H1 (cell line): ENCODE results near the gene NUP42. TPM values are rescaled to one million over a fixed set of nuclear protein-coding genes. Genes with fewer than 3 reads are reported as not detected.

ENCODE experiments used
- E2F6 ChIP-seq: IDR thresholded peaks from 2 replicates; pipeline ENCODE4 v1.6.1; 2012; ENCODE audit warnings: inconsistent platforms
- SP1 ChIP-seq: IDR thresholded peaks from 2 replicates; pipeline ENCODE4 v1.6.1; 2011; ENCODE audit warnings: low read depth, low read length
- TCF12 ChIP-seq: IDR thresholded peaks from 2 replicates; pipeline ENCODE4 v1.6.1; 2011; ENCODE audit warnings: low read depth, mild to moderate bottlenecking, low read length
- YY1 ChIP-seq: IDR thresholded peaks from 2 replicates; pipeline ENCODE4 v1.6.1; 2011; ENCODE audit warnings: low read depth, mild to moderate bottlenecking, low read length
- polyA plus RNA-seq, 7 experiments: library from polyadenylated mRNA; depleted of rRNA in 3 of 7; stranded (reverse) in 5 of 7; unstranded in 2 of 7; fragments of >200 nt in 5 of 7; fragments of 200-250 nt in 2 of 7; gene quantifications; 1 replicate in 5 of 7; 2 replicates in 1 of 7; 4 replicates in 1 of 7; pipeline versions ENCODE4 v1.2.1 to v1.2.3, GENCODE V29; 2011 to 2013; ENCODE audit warnings: missing spikeins in 2 of 7, mixed read lengths in 2 of 7
- total RNA-seq: library from RNA; stranded (reverse); fragmentation: NEBNext Ultra II Directional; extraction: Animal tissue kit (Norgen Biotek cat#: 25700); gene quantifications from 2 replicates; pipeline ENCODE4 v1.2.1, GENCODE V29; 2021

NUP42 gene
- total and polyA plus RNA-seq, 2 of the 8 experiments (the other 6 are each of a cell fraction or from before 2014, with no cell fraction given): 31.8 to 41.2 TPM

- TF ChIP-seq E2F6 (no peak), YY1 (no peak), TCF12 (no peak), SP1 (no peak)
These were observed 30.5 kb downstream of the NUP42 start (continued) for GRCh38 chr7:23212395-23212794.
